ENCODE results near the gene RGS12. TPM values are rescaled to one million over a fixed set of nuclear protein-coding genes. Genes with fewer than 3 reads are reported as not detected.

Gene RGS12
- total and polyA plus RNA-seq, 2 of the 13 experiments (the other 11 are each of a cell fraction or from before 2014, with no cell fraction given) = 21.0 to 27.7 TPM

DNA sequence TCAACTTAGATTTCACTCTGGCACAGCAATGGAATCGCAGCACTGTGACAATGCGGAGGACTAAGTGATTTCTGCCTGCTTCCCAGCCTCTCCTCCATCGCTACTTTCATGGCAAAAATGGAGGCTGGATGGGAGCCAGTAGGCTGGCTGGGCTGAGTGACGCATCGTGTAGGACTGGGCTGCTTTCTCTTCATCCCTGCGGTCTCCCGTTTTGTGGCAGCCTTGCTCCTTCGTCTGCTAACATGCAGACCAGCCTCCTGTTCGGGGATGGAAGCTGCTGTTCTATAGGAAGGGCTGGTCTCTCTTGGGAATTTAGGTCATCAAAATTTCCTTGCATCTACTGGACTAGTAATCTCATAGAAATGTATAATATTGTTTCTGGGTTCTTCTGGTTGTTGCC lies 15.8 kb upstream of the RGS12 start:
- in situ Hi-C loops (cut with HindIII; ENCODE audit: extremely low pct_ligation_motif_present, low pct_unique_long_range_greater_than_20kb) = no loop called here
- TF ChIP-seq NCOA1 (CRISPR knock-in tag; IDR thresholded peaks at IDR 0.05) (no peak), ZIK1 (CRISPR knock-in tag; IDR thresholded peaks at IDR 0.05; ENCODE audit: borderline replicate concordance, low read depth) (no peak), ZNF17 (CRISPR knock-in tag; IDR thresholded peaks at IDR 0.05) (no peak), SNRNP70 (IDR thresholded peaks at IDR 0.05; ENCODE audit: low read depth, low read length) (no peak), ZNF563 (CRISPR knock-in tag; IDR thresholded peaks at IDR 0.05) (no peak), JARID2 (CRISPR knock-in tag; IDR thresholded peaks at IDR 0.05; ENCODE audit: insufficient replicate concordance) (no peak), IKZF4 (CRISPR knock-in tag; IDR thresholded peaks at IDR 0.05; ENCODE audit: borderline replicate concordance, low read depth, not compliant biosample characterization) (no peak), MAF1 (CRISPR knock-in tag; IDR thresholded peaks at IDR 0.05; ENCODE audit: borderline replicate concordance) (no peak), ATF7 (IDR thresholded peaks at IDR 0.05) (no peak), ATF7 (CRISPR knock-in tag; IDR thresholded peaks at IDR 0.05) (no peak), NPAS2 (CRISPR knock-in tag; IDR thresholded peaks at IDR 0.05; ENCODE audit: borderline replicate concordance) (no peak), ZNF777 (CRISPR knock-in tag; IDR thresholded peaks at IDR 0.05) (no peak), ZFP1 (CRISPR knock-in tag; IDR thresholded peaks at IDR 0.05) (no peak), SOX5 (CRISPR knock-in tag; IDR thresholded peaks at IDR 0.05; ENCODE audit: borderline replicate concordance) (no peak), LCORL (IDR thresholded peaks at IDR 0.05) (no peak), LCORL (CRISPR knock-in tag; IDR thresholded peaks at IDR 0.05) (no peak)
- TF ChIP-seq, protein P1, sequence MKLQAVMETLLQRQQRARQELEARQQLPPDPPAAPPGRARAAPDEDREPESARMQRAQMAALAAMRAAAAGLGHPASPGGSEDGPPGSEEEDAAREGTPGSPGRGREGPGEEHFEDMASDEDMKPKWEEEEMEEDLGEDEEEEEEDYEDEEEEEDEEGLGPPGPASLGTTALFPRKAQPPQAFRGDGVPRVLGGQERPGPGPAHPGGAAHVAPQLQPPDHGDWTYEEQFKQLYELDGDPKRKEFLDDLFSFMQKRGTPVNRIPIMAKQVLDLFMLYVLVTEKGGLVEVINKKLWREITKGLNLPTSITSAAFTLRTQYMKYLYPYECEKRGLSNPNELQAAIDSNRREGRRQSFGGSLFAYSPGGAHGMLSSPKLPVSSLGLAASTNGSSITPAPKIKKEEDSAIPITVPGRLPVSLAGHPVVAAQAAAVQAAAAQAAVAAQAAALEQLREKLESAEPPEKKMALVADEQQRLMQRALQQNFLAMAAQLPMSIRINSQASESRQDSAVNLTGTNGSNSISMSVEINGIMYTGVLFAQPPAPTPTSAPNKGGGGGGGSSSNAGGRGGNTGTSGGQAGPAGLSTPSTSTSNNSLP (IDR thresholded peaks at IDR 0.05; ENCODE audit: low read depth, low read length) = no peak
- TF ChIP-seq, protein P2, sequence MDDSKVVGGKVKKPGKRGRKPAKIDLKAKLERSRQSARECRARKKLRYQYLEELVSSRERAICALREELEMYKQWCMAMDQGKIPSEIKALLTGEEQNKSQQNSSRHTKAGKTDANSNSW (CRISPR knock-in tag; IDR thresholded peaks at IDR 0.05; ENCODE audit: borderline replicate concordance) = no peak
- TF ChIP-seq, protein P3, sequence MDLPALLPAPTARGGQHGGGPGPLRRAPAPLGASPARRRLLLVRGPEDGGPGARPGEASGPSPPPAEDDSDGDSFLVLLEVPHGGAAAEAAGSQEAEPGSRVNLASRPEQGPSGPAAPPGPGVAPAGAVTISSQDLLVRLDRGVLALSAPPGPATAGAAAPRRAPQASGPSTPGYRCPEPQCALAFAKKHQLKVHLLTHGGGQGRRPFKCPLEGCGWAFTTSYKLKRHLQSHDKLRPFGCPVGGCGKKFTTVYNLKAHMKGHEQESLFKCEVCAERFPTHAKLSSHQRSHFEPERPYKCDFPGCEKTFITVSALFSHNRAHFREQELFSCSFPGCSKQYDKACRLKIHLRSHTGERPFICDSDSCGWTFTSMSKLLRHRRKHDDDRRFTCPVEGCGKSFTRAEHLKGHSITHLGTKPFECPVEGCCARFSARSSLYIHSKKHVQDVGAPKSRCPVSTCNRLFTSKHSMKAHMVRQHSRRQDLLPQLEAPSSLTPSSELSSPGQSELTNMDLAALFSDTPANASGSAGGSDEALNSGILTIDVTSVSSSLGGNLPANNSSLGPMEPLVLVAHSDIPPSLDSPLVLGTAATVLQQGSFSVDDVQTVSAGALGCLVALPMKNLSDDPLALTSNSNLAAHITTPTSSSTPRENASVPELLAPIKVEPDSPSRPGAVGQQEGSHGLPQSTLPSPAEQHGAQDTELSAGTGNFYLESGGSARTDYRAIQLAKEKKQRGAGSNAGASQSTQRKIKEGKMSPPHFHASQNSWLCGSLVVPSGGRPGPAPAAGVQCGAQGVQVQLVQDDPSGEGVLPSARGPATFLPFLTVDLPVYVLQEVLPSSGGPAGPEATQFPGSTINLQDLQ (CRISPR knock-in tag; IDR thresholded peaks at IDR 0.05) = no peak
- TF ChIP-seq, protein P4, sequence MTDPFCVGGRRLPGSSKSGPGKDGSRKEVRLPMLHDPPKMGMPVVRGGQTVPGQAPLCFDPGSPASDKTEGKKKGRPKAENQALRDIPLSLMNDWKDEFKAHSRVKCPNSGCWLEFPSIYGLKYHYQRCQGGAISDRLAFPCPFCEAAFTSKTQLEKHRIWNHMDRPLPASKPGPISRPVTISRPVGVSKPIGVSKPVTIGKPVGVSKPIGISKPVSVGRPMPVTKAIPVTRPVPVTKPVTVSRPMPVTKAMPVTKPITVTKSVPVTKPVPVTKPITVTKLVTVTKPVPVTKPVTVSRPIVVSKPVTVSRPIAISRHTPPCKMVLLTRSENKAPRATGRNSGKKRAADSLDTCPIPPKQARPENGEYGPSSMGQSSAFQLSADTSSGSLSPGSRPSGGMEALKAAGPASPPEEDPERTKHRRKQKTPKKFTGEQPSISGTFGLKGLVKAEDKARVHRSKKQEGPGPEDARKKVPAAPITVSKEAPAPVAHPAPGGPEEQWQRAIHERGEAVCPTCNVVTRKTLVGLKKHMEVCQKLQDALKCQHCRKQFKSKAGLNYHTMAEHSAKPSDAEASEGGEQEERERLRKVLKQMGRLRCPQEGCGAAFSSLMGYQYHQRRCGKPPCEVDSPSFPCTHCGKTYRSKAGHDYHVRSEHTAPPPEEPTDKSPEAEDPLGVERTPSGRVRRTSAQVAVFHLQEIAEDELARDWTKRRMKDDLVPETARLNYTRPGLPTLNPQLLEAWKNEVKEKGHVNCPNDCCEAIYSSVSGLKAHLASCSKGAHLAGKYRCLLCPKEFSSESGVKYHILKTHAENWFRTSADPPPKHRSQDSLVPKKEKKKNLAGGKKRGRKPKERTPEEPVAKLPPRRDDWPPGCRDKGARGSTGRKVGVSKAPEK (CRISPR knock-in tag; IDR thresholded peaks at IDR 0.05; ENCODE audit: borderline replicate concordance) = no peak
- FAIRE-seq = no peak
- Histone ChIP-seq H3K27me3 (ENCODE audit: control insufficient read depth in 1 of 2, insufficient read depth in 2 of 2, low read length in 2 of 2) (peaks cover 1 to 9% of the 10 kb centered on the region in 2 experiments; a peak in 4 of 5 replicates), H3K36me3 (replicated peaks in 1 of 2; ENCODE audit: control insufficient read depth in 1 of 2, insufficient read depth in 2 of 2, low read length in 2 of 2) (no peaks in the 10 kb centered on the region), H3K27ac (ENCODE audit: extremely low read length, insufficient read depth, low read length) (no peak overlapping the region), H2AFZ (ENCODE audit: low read length) (no peak overlapping the region), H3K4me2 (ENCODE audit: low read depth, low read length) (no peak overlapping the region), H3K9me3 (ENCODE audit: low read length) (no peaks in the 10 kb centered on the region), H3K4me1 (ENCODE audit: insufficient read depth, low read length) (no peaks in the 10 kb centered on the region), H4K20me1 (ENCODE audit: insufficient read depth, low read length) (no peaks in the 10 kb centered on the region), H3K4me3 (replicated peaks in 1 of 3; ENCODE audit: insufficient read depth in 1 of 3, low read depth in 2 of 3, low read length in 3 of 3) (no peak overlapping the region), H3K79me2 (ENCODE audit: insufficient read depth, low read length) (no peaks in the 10 kb centered on the region), H3K9ac (ENCODE audit: insufficient read depth, low read depth, low read length) (no peak overlapping the region)
- intact Hi-C loops (cut with micrococcal nuclease; ENCODE audit: unreplicated experiment) = no loop called here
- CTCF ChIA-PET (ENCODE audit: low intra/inter-chr PET ratio, low total read pairs) = no interaction called here
- DNase-seq (ENCODE audit: low spot score) = no peak
- ATAC-seq = no peak
- POLR2A ChIA-PET = no interaction called here
- WGBS (ENCODE audit: low lambda C conversion rate) = 49% methylated on average over 9 of the region's 9 CpGs
- no TSS peak for BruUV-seq (replicated peaks)

All from HepG2 (cell line).